ENCODE data around the gene SPIN2A.
"Not testable (repeated sequence)": the region's sequence is repeated elsewhere in the genome, so short reads cannot be mapped to it uniquely, and the experiment has no call there.

Gene SPIN2A

GRCh38 chrX:57137073-57137472 is at the start of gene SPIN2A:
Gene SPIN2A, minus strand, starts transcription at chrX:57137397. Its CDS starts 800 bp downstream, at chrX:57136597.
- H3K9me3 ChIP-seq (ENCODE audit: low read depth, low read length); H3K9ac ChIP-seq (ENCODE audit: insufficient read length); H3K36me3 ChIP-seq (ENCODE audit: insufficient read depth, low read length); DNase-seq (ENCODE audit: low read depth, low spot score): not testable (repeated sequence)
- Histone ChIP-seq H3K27ac (peak within 1 kb of the TSS; percentile 81), H3K4me3 (peak within 1 kb of the TSS; percentile 72)

- no peak for DNase-seq (ENCODE audit: low read depth, low spot score)
- Histone ChIP-seq H3K9me3 (ENCODE audit: low read depth, low read length) (no peaks in the 10 kb centered on the region), H3K27ac (no peak overlapping the region), H3K4me3 (no peak overlapping the region), H3K36me3 (ENCODE audit: insufficient read depth, low read length) (no peaks in the 10 kb centered on the region), H3K9ac (ENCODE audit: insufficient read length) (no peak overlapping the region)
- TF ChIP-seq POLR2AphosphoS5 (IDR thresholded peaks at IDR 0.05; ENCODE audit: borderline replicate concordance, low read depth, low read length), result no peak
- TF ChIP-seq EZH2 (IDR thresholded peaks at IDR 0.05), result no peak
Observed at GRCh38 chrX:57178605-57179004, 41.4 kb upstream of the SPIN2A start.

- no peaks in the 10 kb centered on the region for H3K36me3 ChIP-seq (ENCODE audit: insufficient read depth, low read length)
- H3K9me3 ChIP-seq (ENCODE audit: low read depth, low read length), result no peaks in the 10 kb centered on the region
- no peak for TF ChIP-seq POLR2AphosphoS5 (IDR thresholded peaks at IDR 0.05; ENCODE audit: borderline replicate concordance, low read depth, low read length)
- no peak for TF ChIP-seq EZH2 (IDR thresholded peaks at IDR 0.05)
- no peak for TF ChIP-seq FOXP2 (optimal IDR thresholded peaks at IDR 0.05; ENCODE audit: control extremely low read depth, extremely low read length, insufficient read depth)
- no peak overlapping the region for H3K9ac ChIP-seq (ENCODE audit: insufficient read length)
- DNase-seq (ENCODE audit: low read depth, low spot score), result no peak
- H3K4me3 ChIP-seq, result no peak overlapping the region
- no peak overlapping the region for H3K27ac ChIP-seq
Observed at GRCh38 chrX:57177070-57177469, 39.9 kb upstream of the SPIN2A start.

GRCh38 chrX:57172544-57172943 is 35.3 kb upstream of the SPIN2A start:
- Histone ChIP-seq H3K27ac (no peak overlapping the region), H3K4me3 (no peak overlapping the region), H3K9me3 (ENCODE audit: low read depth, low read length) (no peaks in the 10 kb centered on the region), H3K9ac (ENCODE audit: insufficient read length) (no peak overlapping the region), H3K36me3 (ENCODE audit: insufficient read depth, low read length) (no peaks in the 10 kb centered on the region)
- no peak for DNase-seq (ENCODE audit: low read depth, low spot score)
- TF ChIP-seq POLR2AphosphoS5 (IDR thresholded peaks at IDR 0.05; ENCODE audit: borderline replicate concordance, low read depth, low read length) (no peak), EZH2 (IDR thresholded peaks at IDR 0.05) (no peak), FOXP2 (optimal IDR thresholded peaks at IDR 0.05; ENCODE audit: control extremely low read depth, extremely low read length, insufficient read depth) (no peak)

- H3K9ac ChIP-seq (ENCODE audit: insufficient read length), result no peak overlapping the region
- H3K4me3 ChIP-seq, result no peak overlapping the region
- H3K9me3 ChIP-seq (ENCODE audit: low read depth, low read length), result no peaks in the 10 kb centered on the region
- DNase-seq (ENCODE audit: low read depth, low spot score), result no peak
- H3K36me3 ChIP-seq (ENCODE audit: insufficient read depth, low read length), result no peaks in the 10 kb centered on the region
- TF ChIP-seq POLR2AphosphoS5 (IDR thresholded peaks at IDR 0.05; ENCODE audit: borderline replicate concordance, low read depth, low read length) (no peak), FOXP2 (optimal IDR thresholded peaks at IDR 0.05; ENCODE audit: control extremely low read depth, extremely low read length, insufficient read depth) (no peak), EZH2 (IDR thresholded peaks at IDR 0.05) (no peak)
- H3K27ac ChIP-seq, result no peak overlapping the region
Observed at GRCh38 chrX:57156397-57157049, 19.3 kb upstream of the SPIN2A start.

- H3K4me3 ChIP-seq, result no peak overlapping the region
- H3K9ac ChIP-seq (ENCODE audit: insufficient read length), result no peak overlapping the region
- no peaks in the 10 kb centered on the region for H3K9me3 ChIP-seq (ENCODE audit: low read depth, low read length)
- no peaks in the 10 kb centered on the region for H3K36me3 ChIP-seq (ENCODE audit: insufficient read depth, low read length)
- H3K27ac ChIP-seq, result no peak overlapping the region
- TF ChIP-seq FOXP2 (optimal IDR thresholded peaks at IDR 0.05; ENCODE audit: control extremely low read depth, extremely low read length, insufficient read depth) (no peak), POLR2AphosphoS5 (IDR thresholded peaks at IDR 0.05; ENCODE audit: borderline replicate concordance, low read depth, low read length) (no peak), EZH2 (IDR thresholded peaks at IDR 0.05) (no peak)
- no peak for DNase-seq (ENCODE audit: low read depth, low spot score)
Observed at GRCh38 chrX:57155171-57155570, 18.0 kb upstream of the SPIN2A start.

GRCh38 chrX:57152222-57152621 is 15.0 kb upstream of the SPIN2A start:
- not testable (repeated sequence) for H3K4me3 ChIP-seq; H3K9me3 ChIP-seq (ENCODE audit: low read depth, low read length); H3K27ac ChIP-seq; DNase-seq (ENCODE audit: low read depth, low spot score); H3K9ac ChIP-seq (ENCODE audit: insufficient read length); H3K36me3 ChIP-seq (ENCODE audit: insufficient read depth, low read length)

GRCh38 chrX:57138674-57139073 is 1.5 kb upstream of the SPIN2A start:
- no peak overlapping the region for H3K9ac ChIP-seq (ENCODE audit: insufficient read length)
- peak overlapping the region; percentile 62; the same call in 1 of the 2 replicates for H3K27ac ChIP-seq
- DNase-seq (ENCODE audit: low read depth, low spot score), result no peak
- H3K36me3 ChIP-seq (ENCODE audit: insufficient read depth, low read length), result no peaks in the 10 kb centered on the region
- no peak overlapping the region for H3K4me3 ChIP-seq
- no peaks in the 10 kb centered on the region for H3K9me3 ChIP-seq (ENCODE audit: low read depth, low read length)
- TF ChIP-seq POLR2AphosphoS5 (IDR thresholded peaks at IDR 0.05; ENCODE audit: borderline replicate concordance, low read depth, low read length) (no peak), FOXP2 (optimal IDR thresholded peaks at IDR 0.05; ENCODE audit: control extremely low read depth, extremely low read length, insufficient read depth) (no peak), EZH2 (IDR thresholded peaks at IDR 0.05) (no peak)

- H3K9me3 ChIP-seq (ENCODE audit: low read depth, low read length), result no peaks in the 10 kb centered on the region
- H3K9ac ChIP-seq (ENCODE audit: insufficient read length), result no peak overlapping the region
- H3K27ac ChIP-seq, result peak overlapping the region; percentile 81
- peak; percentile 24 for DNase-seq (ENCODE audit: low read depth, low spot score)
- peak overlapping the region; percentile 72 for H3K4me3 ChIP-seq
- no peaks in the 10 kb centered on the region for H3K36me3 ChIP-seq (ENCODE audit: insufficient read depth, low read length)
- no peak for TF ChIP-seq POLR2AphosphoS5 (IDR thresholded peaks at IDR 0.05; ENCODE audit: borderline replicate concordance, low read depth, low read length)
Observed at GRCh38 chrX:57137501-57137900, 304 bp upstream of the SPIN2A start.

- H3K4me3 ChIP-seq, result peak overlapping the region; percentile 72
- not testable (repeated sequence) for H3K9me3 ChIP-seq (ENCODE audit: low read depth, low read length); H3K27ac ChIP-seq; H3K36me3 ChIP-seq (ENCODE audit: insufficient read depth, low read length); DNase-seq (ENCODE audit: low read depth, low spot score); H3K9ac ChIP-seq (ENCODE audit: insufficient read length)
Observed at GRCh38 chrX:57136589-57136988, 608 bp downstream of the SPIN2A start.

Data from SK-N-MC (cell line).